D721Med (cell line): ENCODE measurements around the gene TMA7.
"Not testable (repeated sequence)": the region's sequence is repeated elsewhere in the genome, so short reads cannot be mapped to it uniquely, and the experiment has no call there.

Experiments used
- DNase-seq: peaks from one replicate; pipeline ENCODE4 v3.0.0; 2011; ENCODE audit warnings: low spot score; ENCODE audit not compliant: insufficient read length
- FAIRE-seq: peaks from 2 replicates; lab custom pipeline; 2011; peaks lifted over from hg19 to GRCh38; lab: Jason Lieb, UNC
- CTCF ChIP-seq: IDR thresholded peaks from 2 replicates; pipeline ENCODE4 v1.5.1; 2012; ENCODE audit warnings: mild to moderate bottlenecking, control low read depth; ENCODE audit not compliant: insufficient read depth; ENCODE audit errors: missing control alignments

Gene TMA7

GRCh38 chr3:48459773-48460516 lies 19.9 kb downstream of the TMA7 start:
- FAIRE-seq = no peak
- TF ChIP-seq CTCF = no peak
- no peak for DNase-seq

GRCh38 chr3:48460517-48460902 lies 20.5 kb downstream of the TMA7 start:
- no peak for FAIRE-seq
- TF ChIP-seq CTCF = no peak
- DNase-seq = no peak

- DNase-seq = not testable (repeated sequence)
Measured at GRCh38 chr3:48461767-48462166, 21.7 kb downstream of the TMA7 start.

GRCh38 chr3:48463703-48464102 lies 23.6 kb downstream of the TMA7 start:
- TF ChIP-seq CTCF = no peak
- no peak for FAIRE-seq

More at GRCh38 chr3:48461767-48462166, 21.7 kb downstream of the TMA7 start:
- not testable (repeated sequence) for FAIRE-seq

GRCh38 chr3:48464713-48465221 lies 24.7 kb downstream of the TMA7 start:
- FAIRE-seq (no peak), DNase-seq (no peak)
- no peak for TF ChIP-seq CTCF

More at GRCh38 chr3:48463703-48464102, 23.6 kb downstream of the TMA7 start:
- DNase-seq = no peak

- no peak for FAIRE-seq
- DNase-seq = no peak
- no peak for TF ChIP-seq CTCF
Measured at GRCh38 chr3:48465237-48465530, 25.1 kb downstream of the TMA7 start.

- peak; percentile 47 for TF ChIP-seq CTCF
Measured at GRCh38 chr3:48465531-48466378, 25.7 kb downstream of the TMA7 start.

More at GRCh38 chr3:48465531-48466378, 25.7 kb downstream of the TMA7 start:
- DNase-seq (peak; percentile 66), FAIRE-seq (no peak)
